HG02571 (cell line): ENCODE data around the gene JAM3.

Experiments used
- ATAC-seq: cut with Tn5 transposase; IDR thresholded peaks from one replicate; pipeline ENCODE4 v1.9.1; 2021; ENCODE audit warnings: mild to moderate bottlenecking, moderate library complexity; ENCODE audit not compliant: unreplicated experiment

JAM3 gene

DNA sequence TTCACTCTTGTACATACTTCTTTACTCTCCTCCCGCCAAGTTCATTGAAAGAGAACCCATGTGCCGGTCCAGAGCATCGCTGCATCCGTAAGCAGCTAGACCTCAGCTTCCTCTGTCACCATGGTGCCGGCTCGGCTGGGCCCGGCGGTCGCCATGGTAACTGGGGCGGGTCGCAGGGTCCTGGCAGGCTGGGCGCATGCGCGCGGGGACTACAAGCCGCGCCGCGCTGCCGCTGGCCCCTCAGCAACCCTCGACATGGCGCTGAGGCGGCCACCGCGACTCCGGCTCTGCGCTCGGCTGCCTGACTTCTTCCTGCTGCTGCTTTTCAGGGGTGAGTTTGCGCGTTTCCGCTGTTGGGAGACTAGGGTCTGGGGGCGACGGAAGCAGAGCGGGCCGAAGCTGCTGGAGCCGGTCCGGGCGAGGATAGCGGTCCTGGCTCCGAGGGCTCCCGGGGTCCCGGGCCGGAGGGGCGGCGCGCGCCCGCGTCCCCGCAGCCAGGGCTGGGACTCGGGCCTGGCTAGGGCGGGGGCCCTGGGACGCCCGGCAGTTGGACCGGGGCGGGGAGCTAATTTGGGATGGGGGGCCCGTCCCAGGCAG is at the start of gene JAM3:
Gene JAM3 (plus strand): TSS at position 244 of the 597 bp plus-strand sequence. CDS start 12 bp downstream, at position 256.
- peak; percentile 72 for ATAC-seq

DNA sequence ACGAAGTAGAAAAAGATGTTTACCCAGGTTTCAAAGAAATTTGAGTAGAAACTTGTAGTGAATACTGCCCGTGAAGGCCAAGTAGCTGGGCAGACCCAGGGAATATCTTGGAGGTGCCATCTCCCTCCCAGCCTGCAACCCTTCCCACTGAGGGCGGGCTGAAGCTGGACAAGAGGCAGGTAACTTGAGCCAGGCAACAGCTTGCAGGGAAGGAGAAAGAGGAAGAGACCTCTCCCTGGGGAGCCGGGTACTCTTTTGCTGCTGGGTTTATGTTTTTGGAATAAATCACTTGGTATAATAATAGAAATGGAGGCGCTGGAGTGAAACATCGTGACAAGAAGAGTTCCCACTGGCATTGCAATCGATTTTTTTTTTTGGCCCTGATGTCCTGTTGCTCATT is 49.4 kb upstream of the JAM3 start:
- no peak for ATAC-seq

DNA sequence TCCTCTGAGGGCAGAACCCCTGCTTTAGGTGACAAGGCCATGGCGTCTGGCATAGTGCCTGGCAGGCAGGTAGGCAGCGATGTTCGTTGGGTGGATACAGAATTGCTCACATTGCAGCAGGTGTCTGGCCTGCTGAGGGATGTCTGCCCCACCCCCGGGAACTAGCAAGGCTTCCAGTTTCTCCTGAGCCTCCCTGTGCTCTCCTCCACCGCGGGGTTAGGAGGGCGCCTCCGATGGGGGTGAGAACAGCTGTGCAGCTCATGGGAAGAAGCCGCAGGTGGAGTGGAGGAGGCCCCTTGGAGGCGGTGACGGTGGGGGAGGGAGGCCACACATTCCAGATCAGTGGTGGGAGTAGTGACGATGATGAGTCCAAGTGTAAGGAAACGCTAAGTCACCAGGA is 48.3 kb upstream of the JAM3 start:
- no peak for ATAC-seq

DNA sequence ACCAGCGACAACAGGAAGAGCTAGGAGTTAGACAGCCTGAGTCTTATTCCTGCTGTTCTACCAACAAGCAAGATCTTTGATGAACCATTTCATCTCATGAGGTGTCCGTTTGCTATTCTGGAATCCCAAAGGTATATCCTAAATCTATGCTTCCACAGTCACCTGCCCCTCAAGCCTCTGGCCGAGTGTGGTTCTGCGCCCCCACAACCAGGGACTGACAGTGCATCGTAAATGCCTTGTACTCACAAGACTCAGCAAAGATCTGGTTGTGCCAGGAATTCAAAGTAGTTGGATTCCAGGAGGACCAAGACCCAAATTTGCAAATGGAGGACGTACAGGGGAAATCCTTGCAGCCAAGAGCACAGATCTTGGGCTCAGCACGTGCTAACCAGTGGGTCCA is 47.5 kb upstream of the JAM3 start:
- ATAC-seq: no peak

DNA sequence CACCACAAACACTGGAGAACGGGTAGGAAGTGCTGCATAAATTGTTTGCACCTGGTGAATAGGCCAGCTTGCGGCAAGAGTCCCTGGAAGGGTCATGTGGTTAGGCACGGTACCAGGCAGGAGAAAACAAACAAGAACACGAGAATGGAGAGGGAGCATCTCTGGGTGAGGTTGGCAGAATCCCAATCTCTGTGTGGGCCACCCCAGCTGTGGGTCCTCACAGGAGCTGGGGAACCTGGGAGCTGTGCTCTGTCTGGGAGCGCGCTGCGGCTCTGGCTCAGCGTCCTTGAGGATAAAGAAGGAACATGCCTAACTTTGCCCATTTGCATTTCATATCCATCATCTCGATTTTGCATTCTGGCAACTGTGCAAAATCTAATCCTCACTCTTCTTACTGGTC is 46.1 kb upstream of the JAM3 start:
- no peak for ATAC-seq

DNA sequence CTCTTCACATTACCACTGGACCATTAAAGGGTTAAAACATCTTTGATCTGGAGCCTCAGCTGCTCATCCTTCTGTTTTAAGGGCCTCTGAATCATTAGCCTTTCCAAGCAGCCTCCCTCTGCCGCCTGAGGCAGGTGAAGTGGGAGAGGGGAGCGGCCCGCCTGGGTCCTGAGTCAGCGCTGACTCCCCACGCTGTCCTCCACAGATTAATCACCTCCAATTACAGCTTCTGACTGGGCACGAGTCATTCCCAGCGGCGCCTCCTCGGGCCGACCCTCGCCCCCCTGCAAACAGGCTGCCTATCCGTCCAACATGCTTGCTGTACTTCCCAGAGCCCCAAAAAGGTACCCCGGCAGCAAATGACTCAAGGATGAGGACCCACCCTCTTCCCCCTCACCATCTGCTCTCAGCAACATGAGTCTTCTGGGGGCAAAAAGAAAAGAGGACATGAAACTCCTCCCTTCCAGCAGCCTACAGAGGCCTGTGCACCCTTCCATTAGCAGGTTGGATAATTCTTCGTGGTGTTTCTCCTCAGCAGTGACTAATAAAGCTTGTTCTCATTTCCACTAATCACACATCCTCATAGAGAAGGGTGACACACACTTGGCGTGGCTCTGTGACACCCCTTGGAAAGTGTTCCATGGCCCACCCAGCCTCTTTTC is 44.3 kb upstream of the JAM3 start:
- no peak for ATAC-seq

DNA sequence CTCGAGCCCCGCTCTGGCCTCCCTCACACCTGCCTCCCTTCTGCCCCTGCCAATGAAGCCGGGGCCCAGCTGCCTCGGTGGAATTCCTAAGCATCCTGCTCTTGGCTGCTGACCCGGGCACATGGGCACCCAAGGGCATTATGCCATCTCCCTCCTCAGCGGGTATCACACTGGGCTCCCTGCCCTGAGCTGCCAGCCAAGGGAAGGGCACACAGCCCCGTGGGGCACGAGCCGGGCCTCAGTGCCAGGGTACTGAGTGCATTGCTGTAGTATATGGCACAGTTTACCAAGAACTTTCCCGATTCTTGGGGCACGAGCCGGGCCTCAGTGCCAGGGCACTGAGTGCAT is 43.8 kb upstream of the JAM3 start:
- no peak for ATAC-seq

DNA sequence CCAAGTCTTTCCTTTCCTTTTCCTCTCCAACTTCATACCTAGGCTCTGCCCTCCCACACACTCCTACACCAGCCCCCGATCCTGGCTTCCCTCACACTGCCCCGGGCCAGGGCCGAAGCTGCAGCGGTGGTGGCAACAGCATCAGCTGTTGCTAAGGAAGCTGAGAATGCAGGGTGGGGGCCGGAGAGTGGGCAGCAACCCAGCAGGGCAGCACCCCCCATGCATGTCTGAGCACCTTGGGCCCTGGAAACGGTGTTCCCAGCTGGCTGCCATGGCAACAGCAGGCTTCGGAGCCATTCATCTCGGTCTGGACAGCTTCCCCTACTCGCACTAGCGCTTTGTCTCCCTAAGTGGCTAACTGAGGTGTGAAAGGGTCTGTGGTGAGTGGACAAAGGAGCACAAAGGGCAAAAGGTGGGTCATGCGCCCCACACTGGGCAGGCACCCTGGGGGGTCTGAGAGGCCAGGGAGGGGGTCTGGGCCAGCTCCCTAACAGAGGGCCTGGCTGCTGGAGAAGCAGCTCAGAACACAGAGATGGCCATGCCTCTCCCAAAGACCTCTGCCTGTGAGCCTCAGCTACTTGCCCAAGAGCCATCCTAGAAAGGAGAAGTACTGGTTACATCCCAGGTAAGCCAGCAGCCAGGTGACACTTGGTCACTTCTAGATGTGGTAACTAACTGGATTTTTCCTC is 42.1 kb upstream of the JAM3 start:
- no peak for ATAC-seq

DNA sequence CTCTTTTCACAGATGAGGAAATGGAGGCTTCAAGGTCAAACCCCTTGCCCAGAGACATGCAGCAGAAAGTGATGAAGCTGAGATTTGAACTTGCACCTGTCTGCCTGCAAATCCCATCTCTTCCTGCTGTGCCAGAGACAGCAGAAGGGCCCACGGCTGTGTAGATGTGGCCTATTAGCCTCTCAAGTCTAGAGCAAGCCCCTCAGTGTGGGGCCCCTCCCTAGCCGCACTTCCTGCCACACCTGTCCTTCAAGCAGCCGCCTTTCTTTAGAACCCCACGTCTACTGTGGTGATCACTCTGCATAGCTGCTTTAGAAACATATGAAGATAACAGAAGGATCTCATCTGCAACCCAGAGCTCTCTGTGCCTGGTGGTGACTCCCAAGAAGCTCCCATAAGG is 41.2 kb upstream of the JAM3 start:
- no peak for ATAC-seq

DNA sequence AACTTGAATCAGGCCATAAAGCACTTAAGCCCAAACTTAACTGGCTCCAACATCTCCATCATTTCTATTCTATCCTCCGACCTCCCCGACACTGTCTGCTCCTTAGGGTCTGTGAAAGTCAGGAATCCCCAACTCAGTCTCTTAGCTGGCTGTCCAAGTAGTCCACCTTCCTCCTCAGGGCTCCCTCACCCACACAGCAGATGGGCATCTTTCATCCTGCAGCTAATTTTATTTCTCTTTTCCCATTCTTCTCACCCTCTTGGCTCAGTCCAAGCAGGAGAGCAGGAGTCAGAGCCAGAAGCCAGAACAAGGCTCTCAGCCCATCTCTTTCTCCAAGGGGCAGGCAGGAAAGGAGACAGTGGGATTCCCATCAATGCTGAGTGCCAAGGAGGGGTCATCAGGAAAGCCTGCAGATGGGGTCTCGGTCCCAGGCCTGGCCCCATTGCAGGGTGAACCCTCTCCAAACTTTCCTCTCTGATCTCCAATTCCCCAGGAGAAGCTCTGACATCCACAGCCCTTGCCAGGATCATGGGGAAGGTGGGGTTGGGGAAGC is 40.4 kb upstream of the JAM3 start:
- no peak for ATAC-seq

DNA sequence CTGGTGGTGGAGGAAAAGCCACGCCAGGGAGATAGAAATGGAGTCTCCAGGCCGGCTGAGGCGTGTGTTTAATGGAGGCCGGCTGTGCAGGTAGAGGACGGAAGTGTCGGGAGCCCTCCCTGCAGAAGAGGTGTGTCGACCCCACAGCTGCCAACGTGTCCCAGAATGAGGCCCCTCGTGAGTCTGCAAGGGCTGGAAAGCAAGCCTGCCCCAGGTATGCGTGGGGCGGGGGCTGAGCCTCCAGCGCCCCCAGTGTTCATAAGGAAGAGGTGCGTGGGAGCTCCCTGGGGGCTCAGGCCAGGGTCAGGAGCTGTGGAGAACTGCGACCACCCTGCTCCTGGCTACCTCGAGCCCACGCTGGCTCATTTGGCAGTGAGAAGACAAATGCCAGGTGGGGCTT is 38.0 kb upstream of the JAM3 start:
- ATAC-seq: no peak

DNA sequence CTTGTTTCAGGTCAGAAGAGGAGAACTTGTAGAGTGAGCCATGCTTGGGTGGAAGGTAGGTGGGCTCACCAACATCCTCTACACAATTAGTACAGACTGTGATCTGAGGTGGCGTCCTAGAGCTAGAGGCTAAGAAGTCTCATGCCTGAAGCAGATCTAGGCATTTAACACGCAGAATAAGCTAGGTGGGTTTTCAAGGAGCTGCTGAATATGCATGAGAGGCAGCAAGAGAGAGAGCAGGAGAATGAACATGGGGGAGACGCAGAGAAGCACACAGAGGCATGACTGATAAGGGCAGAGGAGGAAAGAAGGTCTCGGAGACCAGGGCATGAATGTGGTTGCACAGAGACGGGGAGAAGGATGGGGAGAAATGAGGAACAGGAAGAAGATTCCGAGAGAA is 36.8 kb upstream of the JAM3 start:
- no peak for ATAC-seq

DNA sequence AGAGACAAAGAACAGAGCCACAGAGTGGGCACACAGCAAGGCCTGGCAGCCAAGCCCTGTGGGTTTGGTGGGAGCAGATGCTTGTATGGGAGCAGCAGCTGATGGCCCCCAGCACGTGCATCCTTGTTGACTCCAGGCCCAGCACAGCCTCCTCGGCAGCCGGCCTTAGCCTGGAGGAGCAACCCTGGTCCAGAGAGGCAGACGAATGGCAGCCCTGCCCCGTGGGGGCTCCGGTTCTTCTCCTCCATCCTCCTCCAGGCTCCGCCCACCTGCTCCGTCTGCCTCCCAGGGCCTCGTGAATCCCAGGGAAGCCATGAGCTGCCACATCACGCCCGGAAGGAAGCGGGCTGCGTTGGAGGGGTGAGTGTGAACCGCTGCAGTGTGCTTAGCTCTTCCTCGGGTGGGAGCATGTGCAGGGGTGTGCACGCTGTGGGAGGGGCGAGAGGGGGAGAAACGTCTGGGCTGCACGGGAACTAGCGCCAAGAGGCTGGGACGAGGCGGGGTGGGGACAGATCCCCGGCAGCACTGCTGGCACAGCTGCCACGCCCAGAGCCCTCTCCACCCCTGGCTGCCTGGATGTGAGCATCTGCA is 36.3 kb upstream of the JAM3 start:
- no peak for ATAC-seq

DNA sequence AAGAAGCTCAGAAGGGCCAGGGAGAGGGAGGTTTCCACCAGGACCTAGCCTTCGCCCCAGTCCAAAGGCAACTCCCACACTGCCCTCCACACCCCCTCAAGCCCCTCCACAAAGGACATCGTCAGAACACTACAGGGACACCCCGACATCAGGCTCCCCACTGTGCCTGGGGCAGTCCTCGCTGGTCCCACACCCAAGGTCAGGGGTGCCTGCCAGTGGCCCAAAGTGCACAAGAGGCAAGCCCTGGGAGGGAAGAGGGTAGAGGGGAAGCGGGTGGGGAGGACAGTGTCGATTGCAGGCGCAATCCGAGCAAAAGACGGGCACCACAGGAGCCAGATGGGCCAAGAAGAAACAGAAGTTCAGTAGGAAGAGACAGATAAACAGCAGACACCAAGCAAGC is 35.6 kb upstream of the JAM3 start:
- no peak for ATAC-seq

DNA sequence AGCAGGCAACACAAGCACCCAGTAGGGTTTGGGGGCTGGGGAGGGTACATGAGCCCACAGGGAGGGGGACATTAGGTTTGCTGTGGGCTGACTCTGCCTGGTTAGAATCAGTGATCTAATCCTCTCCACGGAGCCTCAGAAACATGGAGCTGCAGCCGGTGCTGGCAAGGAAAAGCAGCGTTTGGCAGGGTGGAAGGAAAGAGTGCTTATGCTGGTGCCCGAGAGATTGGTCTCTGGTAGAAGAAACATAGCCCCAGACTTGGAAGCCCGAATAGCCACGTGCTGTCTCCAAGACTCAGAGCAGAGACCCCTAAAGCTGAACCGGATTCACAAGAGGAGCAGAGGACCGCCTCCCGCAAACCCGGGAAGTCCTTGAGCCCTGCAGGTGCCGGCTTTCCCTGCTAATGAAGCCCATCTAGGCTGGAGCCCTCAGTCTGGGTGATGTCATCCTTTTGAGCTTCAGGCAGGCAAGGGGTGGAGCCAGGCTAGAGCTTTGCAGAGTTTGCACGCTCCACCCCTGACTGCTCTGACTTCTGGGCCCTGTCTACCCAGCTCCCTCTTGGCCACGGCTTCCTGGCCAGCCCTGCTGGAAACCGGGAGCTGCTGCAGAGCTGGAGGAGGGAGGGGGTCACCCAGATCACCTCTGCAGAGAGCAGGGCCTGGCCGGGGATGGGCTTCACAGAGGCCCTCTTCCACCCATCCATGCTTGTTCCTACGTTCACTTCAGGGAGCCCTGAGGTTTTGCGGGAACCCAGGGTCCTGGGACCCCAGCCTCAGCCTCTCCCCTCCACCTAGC is 35.0 kb upstream of the JAM3 start:
- ATAC-seq: peak; percentile 63

DNA sequence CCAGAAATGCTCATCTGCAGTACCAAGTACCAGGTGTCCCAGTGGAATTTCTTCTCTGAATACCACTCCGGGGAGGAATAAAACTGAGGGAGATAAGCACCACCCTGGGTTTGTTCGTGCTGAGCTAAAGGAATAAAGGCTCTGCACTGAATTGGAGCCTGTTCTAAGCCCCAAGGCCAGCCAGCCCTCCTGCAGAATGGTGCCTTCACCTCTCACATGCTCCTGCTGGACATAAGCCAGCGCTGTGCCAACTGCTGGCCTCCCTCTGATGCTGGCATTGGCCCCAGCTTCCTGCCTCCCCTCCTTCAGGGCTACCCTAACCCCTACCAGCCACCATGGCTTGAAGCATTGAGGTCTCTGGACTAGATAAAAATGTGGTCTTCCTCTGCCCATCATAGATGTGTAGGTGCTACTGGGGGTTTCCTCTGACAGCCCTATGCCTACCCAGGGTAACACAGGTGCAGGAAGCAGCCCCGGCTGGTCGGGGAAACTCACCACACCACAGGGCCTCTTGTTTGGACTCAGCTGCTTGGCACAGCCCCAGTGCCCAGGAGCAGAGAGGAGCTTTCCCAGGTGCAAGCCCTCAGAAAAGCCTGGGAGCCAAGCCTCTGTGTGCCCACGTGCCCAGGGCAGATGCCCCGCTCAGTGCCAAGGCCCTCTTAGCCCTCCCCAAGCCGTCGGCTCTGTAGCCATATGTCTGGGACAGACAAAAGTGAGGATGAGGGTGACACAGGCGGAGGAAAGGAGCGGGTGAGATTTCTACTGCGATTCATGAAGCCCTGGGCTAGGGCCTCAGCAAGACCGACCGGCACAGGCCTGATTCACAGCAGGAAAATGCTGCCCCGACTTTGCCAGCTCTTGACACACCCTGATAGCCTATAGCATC is 34.1 kb upstream of the JAM3 start:
- ATAC-seq: no peak

DNA sequence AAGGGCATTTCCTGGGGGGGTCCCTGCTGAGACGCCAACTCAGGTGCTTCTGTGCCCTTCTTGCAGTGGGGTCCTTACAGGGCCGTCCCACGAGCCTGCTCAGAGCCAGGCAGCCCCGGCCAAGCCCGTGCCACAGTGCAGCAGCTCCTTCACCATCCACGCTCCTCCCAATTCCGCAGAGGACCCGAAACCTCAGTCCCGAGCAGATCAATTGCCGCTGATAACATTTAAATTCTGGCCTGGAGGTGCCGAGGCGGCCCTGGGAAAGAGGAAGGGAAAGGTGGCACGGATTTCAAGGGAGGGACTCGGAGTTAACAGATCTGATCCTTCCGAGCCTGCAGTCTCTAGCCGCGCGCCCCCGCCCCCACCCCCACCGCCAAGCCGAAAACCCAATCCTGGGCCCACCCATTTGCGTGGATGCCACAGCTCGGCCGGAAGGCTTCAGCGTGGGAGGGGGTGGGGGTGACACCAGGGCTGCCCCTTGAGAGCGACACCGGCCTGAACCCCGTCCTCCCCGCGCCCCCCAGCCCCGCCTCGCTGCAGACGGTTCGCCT is 32.3 kb upstream of the JAM3 start:
- no peak for ATAC-seq

DNA sequence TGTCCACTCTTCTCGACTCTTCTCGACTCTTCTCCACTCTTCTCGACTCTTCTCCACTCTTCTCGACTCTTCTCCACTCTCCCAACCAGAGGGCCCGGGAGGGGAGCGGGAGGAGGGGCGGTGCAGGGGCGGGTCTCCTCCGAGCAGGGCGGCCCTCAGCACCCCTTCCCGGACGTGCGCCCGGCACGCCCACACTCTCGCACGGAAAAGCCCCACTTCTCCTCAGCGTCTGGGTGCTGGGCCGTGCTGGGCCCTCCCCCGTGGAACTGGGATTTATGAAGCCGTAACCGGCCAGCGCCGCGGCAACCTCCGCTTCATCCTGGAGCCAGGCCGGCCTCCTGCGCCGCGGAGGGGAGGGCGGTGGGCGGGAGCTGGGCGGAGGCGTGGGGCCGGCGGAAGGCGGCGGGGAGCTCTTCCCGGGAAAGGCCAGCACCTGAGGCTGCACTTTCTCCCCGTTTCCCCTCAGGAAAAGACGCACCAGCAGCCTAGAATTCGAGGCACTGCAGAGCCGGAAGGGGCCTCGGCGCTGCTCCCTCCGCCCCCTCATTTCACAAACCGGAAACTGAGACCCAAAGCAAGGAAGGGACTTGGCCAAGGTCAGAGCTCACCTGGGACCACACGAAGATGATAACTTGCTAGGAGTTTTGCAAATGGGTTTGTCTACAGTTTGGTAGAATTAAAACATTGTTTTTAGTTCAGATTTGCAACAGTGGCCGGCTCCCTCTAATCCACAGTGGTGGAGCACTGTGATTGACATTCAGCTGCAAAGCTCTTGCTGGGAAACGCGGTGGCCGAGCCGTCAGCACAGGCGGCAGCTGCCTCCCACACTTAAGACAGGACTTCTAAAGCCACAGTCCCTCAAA is 31.6 kb upstream of the JAM3 start:
- ATAC-seq: peak; percentile 35
